GM19035 (cell line): ENCODE data around the gene MZF1.
A peak's percentile ranks its signal among the peaks of the same experiment; 100 is the strongest.
"Not testable (repeated sequence)": the region's sequence is repeated elsewhere in the genome, so short reads cannot be mapped to it uniquely, and the experiment has no call there.

Experiments
- ATAC-seq: cut with Tn5 transposase; IDR thresholded peaks from one replicate; pipeline ENCODE4 v1.9.1; 2021; ENCODE audit not compliant: unreplicated experiment

The MZF1 gene

GRCh38 chr19:58572818-58573657 is at the start of gene MZF1:
TSS of gene MZF1 (minus strand) at chr19:58573335. CDS start at chr19:58571389, 1,946 bp downstream.
- ATAC-seq = peak; percentile 54

- not testable (repeated sequence) for ATAC-seq
Measured at GRCh38 chr19:58607213-58607612, 34.1 kb upstream of the MZF1 start.

GRCh38 chr19:58606251-58606896 is 33.2 kb upstream of the MZF1 start:
- ATAC-seq = not testable (repeated sequence)

- ATAC-seq = no peak
Measured at GRCh38 chr19:58586133-58586765, 13.1 kb upstream of the MZF1 start.

- ATAC-seq = no peak
Measured at GRCh38 chr19:58585442-58586132, 12.5 kb upstream of the MZF1 start.

- no peak for ATAC-seq
Measured at GRCh38 chr19:58584498-58585441, 11.6 kb upstream of the MZF1 start.

GRCh38 chr19:58582985-58583384 is 9.8 kb upstream of the MZF1 start:
- ATAC-seq = no peak

GRCh38 chr19:58581227-58582141 is 8.3 kb upstream of the MZF1 start:
- ATAC-seq = peak; percentile 61

GRCh38 chr19:58579473-58580142 is 6.5 kb upstream of the MZF1 start:
- ATAC-seq = no peak

GRCh38 chr19:58578012-58578925 is 5.1 kb upstream of the MZF1 start:
- no peak for ATAC-seq

- not testable (repeated sequence) for ATAC-seq
Measured at GRCh38 chr19:58577581-58577980, 4.4 kb upstream of the MZF1 start.

GRCh38 chr19:58575183-58576041 is 2.3 kb upstream of the MZF1 start:
- peak; percentile 42 for ATAC-seq

- no peak for ATAC-seq
Measured at GRCh38 chr19:58573658-58574164, 576 bp upstream of the MZF1 start.

GRCh38 chr19:58572026-58572817 is 913 bp downstream of the MZF1 start:
- ATAC-seq = no peak

- no peak for ATAC-seq
Measured at GRCh38 chr19:58571575-58571947, 1.6 kb downstream of the MZF1 start.
